ENCODE data around the gene ERAP2.
"Not testable (repeated sequence)": the region's sequence is repeated elsewhere in the genome, so short reads cannot be mapped to it uniquely, and the experiment has no call there.

ERAP2 gene

DNA sequence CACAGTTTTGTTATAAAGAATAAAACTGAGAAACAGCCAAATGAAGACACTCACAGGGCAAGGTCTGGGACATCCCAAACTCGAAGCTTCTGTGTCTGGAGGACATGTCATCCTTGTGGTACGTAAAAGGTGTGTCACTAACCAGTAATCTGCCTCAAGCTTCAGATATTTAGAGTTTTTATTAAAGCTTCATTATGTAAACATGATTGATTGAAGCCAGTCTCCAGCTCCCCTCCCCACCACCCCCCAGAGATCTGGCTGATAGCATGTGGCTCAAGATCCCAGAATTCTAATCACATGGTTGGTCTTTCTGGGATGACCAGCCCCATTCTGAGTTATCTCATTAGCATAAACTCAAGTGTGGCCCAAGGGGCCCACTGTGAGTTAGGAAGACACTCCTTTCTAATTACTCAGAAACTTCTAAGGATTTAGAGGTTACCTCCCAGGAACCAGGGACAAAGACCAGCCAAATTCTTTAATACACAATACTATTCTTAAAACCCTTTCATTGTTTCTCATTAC, 37.2 kb upstream of the ERAP2 start:
- TF ChIP-seq, protein P1, sequence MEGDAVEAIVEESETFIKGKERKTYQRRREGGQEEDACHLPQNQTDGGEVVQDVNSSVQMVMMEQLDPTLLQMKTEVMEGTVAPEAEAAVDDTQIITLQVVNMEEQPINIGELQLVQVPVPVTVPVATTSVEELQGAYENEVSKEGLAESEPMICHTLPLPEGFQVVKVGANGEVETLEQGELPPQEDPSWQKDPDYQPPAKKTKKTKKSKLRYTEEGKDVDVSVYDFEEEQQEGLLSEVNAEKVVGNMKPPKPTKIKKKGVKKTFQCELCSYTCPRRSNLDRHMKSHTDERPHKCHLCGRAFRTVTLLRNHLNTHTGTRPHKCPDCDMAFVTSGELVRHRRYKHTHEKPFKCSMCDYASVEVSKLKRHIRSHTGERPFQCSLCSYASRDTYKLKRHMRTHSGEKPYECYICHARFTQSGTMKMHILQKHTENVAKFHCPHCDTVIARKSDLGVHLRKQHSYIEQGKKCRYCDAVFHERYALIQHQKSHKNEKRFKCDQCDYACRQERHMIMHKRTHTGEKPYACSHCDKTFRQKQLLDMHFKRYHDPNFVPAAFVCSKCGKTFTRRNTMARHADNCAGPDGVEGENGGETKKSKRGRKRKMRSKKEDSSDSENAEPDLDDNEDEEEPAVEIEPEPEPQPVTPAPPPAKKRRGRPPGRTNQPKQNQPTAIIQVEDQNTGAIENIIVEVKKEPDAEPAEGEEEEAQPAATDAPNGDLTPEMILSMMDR (IDR thresholded peaks at IDR 0.05; ENCODE audit: extremely low read depth, missing control alignments) = no peak

DNA sequence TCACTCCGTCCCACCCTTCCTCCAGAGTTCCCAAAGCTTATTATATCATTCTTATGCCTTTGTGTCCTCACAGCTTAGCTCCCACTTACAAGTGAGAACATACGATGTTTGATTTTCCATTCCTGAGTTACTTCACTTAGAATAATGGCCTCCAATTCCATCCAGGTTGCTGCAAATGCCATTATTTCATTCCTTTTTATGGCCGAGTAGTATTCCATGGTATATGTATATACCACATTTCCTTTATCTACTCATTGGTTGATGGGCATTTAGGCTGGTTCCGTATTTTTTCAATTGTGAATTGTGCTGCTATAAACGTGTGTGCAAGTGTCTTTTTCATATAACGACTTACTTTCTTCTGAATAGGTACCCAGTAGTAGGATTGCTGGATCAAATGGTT, 34.4 kb upstream of the ERAP2 start:
- not testable (repeated sequence) for DNase-seq (ENCODE audit: low spot score)

More for the DNA sequence above, 37.2 kb upstream of the ERAP2 start:
- DNase-seq (ENCODE audit: low spot score) = no peak

DNA sequence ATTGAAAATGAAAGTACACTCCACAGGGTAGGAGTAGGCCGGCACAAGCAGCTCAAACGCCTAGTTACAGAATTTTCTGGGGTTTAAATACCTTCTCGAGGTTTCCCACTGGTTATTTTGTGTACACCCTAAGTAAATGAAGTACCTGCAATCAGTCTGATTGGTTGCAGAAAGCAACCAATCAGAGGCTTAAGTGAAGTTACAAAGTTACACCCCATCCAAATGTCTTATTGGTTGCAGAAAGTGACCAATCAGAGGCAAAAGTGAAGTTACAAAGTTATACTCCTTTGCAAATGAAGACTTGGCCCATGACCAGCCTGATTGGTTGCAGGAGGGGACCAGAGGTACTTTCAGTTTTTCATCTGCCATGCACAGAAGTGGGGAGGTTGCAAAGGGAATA, 33.2 kb upstream of the ERAP2 start:
- no peak for DNase-seq (ENCODE audit: low spot score)
- TF ChIP-seq, protein P1 (IDR thresholded peaks at IDR 0.05; ENCODE audit: extremely low read depth, missing control alignments) = no peak

DNA sequence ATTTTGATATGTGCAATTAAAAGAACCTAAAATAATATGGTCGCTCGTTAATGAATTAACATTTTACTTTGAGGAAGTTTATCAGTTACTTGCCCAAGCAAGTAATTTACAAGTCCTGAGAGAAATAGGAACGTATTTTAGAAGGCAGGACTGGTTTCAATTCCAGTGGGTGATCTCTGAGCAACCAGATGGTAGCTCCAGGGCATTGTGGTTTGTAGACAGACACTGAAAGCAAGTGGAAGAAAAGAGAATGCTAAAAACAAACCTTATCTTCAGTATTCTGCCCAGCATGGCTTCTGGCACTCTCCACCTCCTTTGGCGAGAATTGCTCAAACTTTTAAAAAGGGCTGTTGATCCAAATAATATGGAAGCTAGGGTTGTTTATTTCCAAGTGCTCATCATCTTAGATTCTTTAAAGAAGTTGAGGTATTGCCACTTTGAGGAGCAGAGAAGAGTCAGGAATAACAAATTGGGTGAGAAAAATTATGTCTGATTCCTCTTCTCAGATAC, 31.8 kb upstream of the ERAP2 start:
- TF ChIP-seq, protein P1 (IDR thresholded peaks at IDR 0.05; ENCODE audit: extremely low read depth, missing control alignments) = no peak
- DNase-seq (ENCODE audit: low spot score) = no peak

DNA sequence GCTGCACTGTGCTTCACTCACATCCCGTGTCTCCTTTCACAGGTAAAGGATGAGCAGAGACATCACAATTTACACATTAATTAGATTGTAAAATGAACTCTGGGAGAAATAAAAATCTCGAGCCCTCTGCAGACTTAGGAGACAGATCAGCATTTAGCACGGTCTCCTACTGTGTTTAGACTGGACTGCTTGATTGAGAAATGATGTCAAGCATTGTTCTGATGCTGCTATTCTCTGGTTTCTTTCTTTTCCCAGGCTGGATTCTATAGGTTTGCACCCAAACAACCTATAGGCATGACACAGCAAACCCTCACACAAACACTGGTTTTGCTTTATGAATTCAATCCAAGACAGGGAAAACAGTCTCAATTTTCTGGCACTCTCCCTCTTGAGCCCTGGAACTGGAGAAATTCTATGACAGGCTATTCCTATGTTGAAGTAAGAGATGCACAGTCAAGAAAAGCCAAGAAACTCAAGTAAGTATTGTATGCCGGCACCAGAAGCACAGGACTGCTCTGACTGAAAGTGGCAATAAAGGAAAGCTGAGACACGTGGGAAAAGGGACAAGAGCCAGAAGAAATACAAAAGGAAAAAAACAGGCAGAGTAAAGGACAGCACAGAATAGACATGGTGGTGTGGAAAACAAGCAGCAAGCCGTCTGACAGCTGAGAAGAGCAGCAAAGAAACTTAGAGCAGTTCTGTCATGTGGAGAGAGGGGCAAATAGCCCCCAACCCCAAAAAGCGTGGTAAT, 24.8 kb upstream of the ERAP2 start:
- no peak for DNase-seq (ENCODE audit: low spot score)
- TF ChIP-seq, protein P1 (IDR thresholded peaks at IDR 0.05; ENCODE audit: extremely low read depth, missing control alignments) = no peak

DNA sequence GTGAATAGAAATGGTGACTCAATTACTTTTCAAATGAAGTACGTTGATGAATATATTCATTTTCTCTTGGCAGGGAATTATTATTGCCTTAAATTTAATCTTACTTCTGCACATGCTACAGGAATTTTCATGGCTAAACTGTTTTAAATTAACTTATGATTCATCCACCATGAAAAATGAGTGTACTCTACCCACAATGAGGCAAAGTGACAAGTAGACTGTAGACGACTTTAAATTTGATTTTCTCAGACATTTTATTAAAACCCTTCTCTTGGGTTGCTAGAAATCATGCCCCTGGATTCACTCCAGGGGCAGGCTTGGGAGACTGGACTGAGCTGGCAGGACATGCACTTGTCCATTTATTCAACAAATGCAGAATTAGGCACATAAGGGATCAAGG, 23.5 kb upstream of the ERAP2 start:
- TF ChIP-seq, protein P1 (IDR thresholded peaks at IDR 0.05; ENCODE audit: extremely low read depth, missing control alignments) = no peak

DNA sequence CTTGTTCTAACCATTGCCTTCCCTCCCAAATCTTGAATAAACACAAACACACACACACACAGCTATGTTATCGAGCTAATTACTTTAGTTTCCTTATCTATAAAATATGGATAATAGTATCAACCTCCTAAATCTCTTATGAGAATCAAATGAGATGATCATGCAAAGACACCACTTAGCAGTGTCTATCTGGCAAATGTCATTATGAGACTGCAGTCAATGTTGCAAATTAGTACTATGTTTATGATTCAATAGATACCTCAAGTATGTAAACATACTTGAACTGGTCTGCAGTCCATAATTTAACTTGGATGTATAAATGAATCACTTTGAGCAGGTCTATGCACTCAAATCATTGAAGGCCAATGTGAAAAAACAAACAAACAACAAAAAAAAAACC, 22.2 kb upstream of the ERAP2 start:
- no peak for DNase-seq (ENCODE audit: low spot score)
- TF ChIP-seq, protein P1 (IDR thresholded peaks at IDR 0.05; ENCODE audit: extremely low read depth, missing control alignments) = no peak

More for the DNA sequence above, 23.5 kb upstream of the ERAP2 start:
- no peak for DNase-seq (ENCODE audit: low spot score)
